SU-DHL-6 (cell line): ENCODE results near the gene LDLRAD3.

ENCODE experiments used
- H2AFZ ChIP-seq: fragments of 200-600 bp; sonication (generic); 2 replicates; pipeline ENCODE4 v1.6.1; 2014; ENCODE audit warnings: low read depth, mild to moderate bottlenecking, moderate library complexity, mixed read lengths, antibody characterized with exemption, low read length; ENCODE audit not compliant: severe bottlenecking
- H3F3A ChIP-seq: fragments of 200-600 bp; shearing (Covaris generic); 2 replicates; pipeline ENCODE4 v1.6.0; 2016; ENCODE audit warnings: antibody characterized with exemption, mild to moderate bottlenecking; ENCODE audit not compliant: insufficient read depth
- H3K27ac ChIP-seq: fragments of 200-600 bp; sonication (generic); 2 replicates; pipeline ENCODE4 v1.5.1; 2016; ENCODE audit warnings: low read depth, mild to moderate bottlenecking, low read length, moderate library complexity, mixed read lengths
- H3K27me3 ChIP-seq: fragments of 200-600 bp; sonication (generic), shearing (Covaris generic); 2 replicates; pipeline ENCODE4 v1.6.0; 2014; ENCODE audit warnings: mild to moderate bottlenecking, low read length
- H3K36me3 ChIP-seq: fragments of 200-600 bp; sonication (generic); 2 replicates; pipeline ENCODE4 v1.6.1; 2014; ENCODE audit warnings: mild to moderate bottlenecking, low read length, mixed read lengths
- H3K4me2 ChIP-seq: fragments of 300-600, 200-600 bp; shearing (Covaris generic), sonication (generic); 2 replicates; pipeline ENCODE4 v1.6.0; 2014; ENCODE audit warnings: low read length, low read depth, mild to moderate bottlenecking; ENCODE audit not compliant: poor library complexity, severe bottlenecking
- H3K4me3 ChIP-seq: fragments of 200-600 bp; sonication (generic); 2 replicates; pipeline ENCODE4 v1.5.1; 2014; ENCODE audit warnings: antibody characterized with exemption, low read length, mild to moderate bottlenecking, mixed read lengths; ENCODE audit not compliant: insufficient read depth, poor library complexity, severe bottlenecking
- H3K79me2 ChIP-seq: fragments of 200-600 bp; sonication (generic); 2 replicates; pipeline ENCODE4 v1.6.1; 2014; ENCODE audit warnings: mild to moderate bottlenecking, low read length, moderate library complexity; ENCODE audit not compliant: insufficient read depth
- H3K9ac ChIP-seq: fragments of 200-600 bp; sonication (generic); 2 replicates; pipeline ENCODE4 v1.7.0; 2014; ENCODE audit warnings: mild to moderate bottlenecking, low read length
- H3K9me2 ChIP-seq: fragments of 200-600 bp; sonication (generic); replicated peaks from 2 replicates; pipeline ENCODE4 v1.6.1; 2014; ENCODE audit warnings: low read length; ENCODE audit not compliant: insufficient read depth
- H3K9me3 ChIP-seq: fragments of 200-600 bp; sonication (generic); 2 replicates; pipeline ENCODE4 v1.6.1; 2014; ENCODE audit warnings: low read length, mixed read lengths; ENCODE audit not compliant: insufficient read depth
- H4K20me1 ChIP-seq: fragments of 200-600 bp; sonication (generic); 2 replicates; pipeline ENCODE4 v1.6.1; 2014; ENCODE audit warnings: low read depth, mild to moderate bottlenecking, antibody characterized with exemption, low read length, moderate library complexity, mixed read lengths
- CTCF ChIP-seq: fragments of 200-600 bp; sonication (generic); IDR thresholded peaks from one replicate; pipeline ENCODE4 v1.5.1; 2017; ENCODE audit warnings: antibody characterized with exemption, mild to moderate bottlenecking, low read length, moderate library complexity; ENCODE audit not compliant: insufficient read depth, poor library complexity, severe bottlenecking
- EZH2phosphoT487 ChIP-seq: fragments of 200-600 bp; sonication (generic), shearing (Covaris generic); conservative IDR thresholded peaks from 2 replicates; pipeline ENCODE4 v1.6.1; 2018; ENCODE audit warnings: mild to moderate bottlenecking, antibody characterized with exemption, low read length, moderate library complexity, mixed read lengths

The LDLRAD3 gene

GRCh38 chr11:35978891-35979290 is 35.0 kb downstream of the LDLRAD3 start:
- Histone ChIP-seq H3K4me2 (no peak overlapping the region), H2AFZ (no peak overlapping the region), H4K20me1 (no peaks in the 10 kb centered on the region), H3F3A (no peaks in the 10 kb centered on the region), H3K9me3 (no peaks in the 10 kb centered on the region), H3K4me3 (no peak overlapping the region), H3K36me3 (no peaks in the 10 kb centered on the region), H3K27ac (no peak overlapping the region), H3K9me2 (no peaks in the 10 kb centered on the region), H3K9ac (no peak overlapping the region), H3K79me2 (no peaks in the 10 kb centered on the region), H3K27me3 (no peaks in the 10 kb centered on the region)
- TF ChIP-seq EZH2phosphoT487: no peak
- no peak for TF ChIP-seq CTCF

- Histone ChIP-seq H2AFZ (no peak overlapping the region), H3F3A (no peaks in the 10 kb centered on the region), H4K20me1 (no peaks in the 10 kb centered on the region), H3K9ac (no peak overlapping the region), H3K9me3 (no peaks in the 10 kb centered on the region), H3K79me2 (no peaks in the 10 kb centered on the region), H3K27me3 (no peaks in the 10 kb centered on the region), H3K36me3 (no peaks in the 10 kb centered on the region), H3K4me3 (no peak overlapping the region), H3K4me2 (no peak overlapping the region), H3K27ac (no peak overlapping the region), H3K9me2 (no peaks in the 10 kb centered on the region)
- TF ChIP-seq EZH2phosphoT487 (no peak), CTCF (no peak)
These were observed 37.0 kb downstream of the LDLRAD3 start for GRCh38 chr11:35980686-35981390.

- H3K4me2 ChIP-seq: no peak overlapping the region
- no peaks in the 10 kb centered on the region for H3K79me2 ChIP-seq
- no peaks in the 10 kb centered on the region for H3K36me3 ChIP-seq
- no peaks in the 10 kb centered on the region for H4K20me1 ChIP-seq
- no peak overlapping the region for H3K9ac ChIP-seq
- no peaks in the 10 kb centered on the region for H3K9me3 ChIP-seq
- no peaks in the 10 kb centered on the region for H3K27me3 ChIP-seq
- H3K9me2 ChIP-seq: no peaks in the 10 kb centered on the region
- H2AFZ ChIP-seq: no peak overlapping the region
- H3K4me3 ChIP-seq: no peak overlapping the region
- TF ChIP-seq CTCF: no peak
- TF ChIP-seq EZH2phosphoT487: no peak
- no peak overlapping the region for H3K27ac ChIP-seq
- no peaks in the 10 kb centered on the region for H3F3A ChIP-seq
These were observed 37.7 kb downstream of the LDLRAD3 start for GRCh38 chr11:35981581-35981980.
